Stimulated activated naive CD8-positive, alpha-beta T cell treated with anti-CD3 and anti-CD28 coated beads, Interleukin-15, amount 100 ng/mL, for 72 hours (primary cell): ENCODE measurements around the gene HNMT.
"Not testable (repeated sequence)": the region's sequence is repeated elsewhere in the genome, so short reads cannot be mapped to it uniquely, and the experiment has no call there.

Source experiments
- ATAC-seq: fragments of 150-1000 bp; cut with Tn5 transposase; 2 replicates; pipeline ENCODE4 v1.10.0; 2021; ENCODE audit warnings: mild to moderate bottlenecking, moderate library complexity
- DNase-seq, 2 donors: peaks; one replicate each; pipeline ENCODE4 v3.0.0; 2021 to 2022
- H3K27ac Mint-ChIP-seq, 2 donors: one replicate each; pipeline ENCODE4 v1.8.0; 2022; ENCODE audit warnings: mild to moderate bottlenecking in 2 of 2, mixed read lengths in 2 of 2, moderate library complexity in 2 of 2
- H3K27me3 Mint-ChIP-seq: one replicate; pipeline ENCODE4 v1.8.0; 2022; ENCODE audit warnings: mixed read lengths
- H3K4me1 Mint-ChIP-seq: one replicate; pipeline ENCODE4 v1.8.0; 2022; ENCODE audit warnings: mild to moderate bottlenecking, mixed read lengths
- H3K4me3 Mint-ChIP-seq, 2 donors: one replicate each; pipeline ENCODE4 v1.8.0; 2022; ENCODE audit warnings: mild to moderate bottlenecking in 2 of 2, mixed read lengths in 2 of 2, moderate library complexity in 1 of 2
- H3K9me3 Mint-ChIP-seq, 2 donors: one replicate each; pipeline ENCODE4 v1.8.0; 2022; ENCODE audit warnings: mixed read lengths in 2 of 2

The HNMT gene

DNA sequence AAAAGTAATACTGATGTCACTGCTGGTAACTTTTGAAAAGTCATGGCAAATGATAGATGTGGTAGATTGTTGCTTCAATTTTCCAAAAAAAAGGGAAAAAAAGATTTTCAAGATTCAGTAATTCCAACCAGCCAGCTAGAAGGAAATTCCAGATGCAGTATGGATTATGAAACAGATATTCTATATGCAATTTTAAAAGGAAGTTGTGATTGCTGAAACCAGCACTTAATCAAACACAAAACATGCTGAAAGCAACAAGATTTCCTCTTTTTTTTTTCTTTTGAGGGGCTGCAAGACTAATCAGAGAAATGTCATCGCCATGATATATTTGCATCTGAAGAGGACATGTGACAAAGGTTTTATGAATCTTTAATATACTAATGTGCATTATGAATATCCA, 5.1 kb upstream of the HNMT start:
- no peak overlapping the region for H3K27ac Mint-ChIP-seq
- no peak overlapping the region for H3K4me3 Mint-ChIP-seq
- H3K27me3 Mint-ChIP-seq, result peaks cover 7% of the 10 kb centered on the region
- ATAC-seq (no peak), DNase-seq (no peak)
- no peaks in the 10 kb centered on the region for H3K4me1 Mint-ChIP-seq
- no peaks in the 10 kb centered on the region for H3K9me3 Mint-ChIP-seq

DNA sequence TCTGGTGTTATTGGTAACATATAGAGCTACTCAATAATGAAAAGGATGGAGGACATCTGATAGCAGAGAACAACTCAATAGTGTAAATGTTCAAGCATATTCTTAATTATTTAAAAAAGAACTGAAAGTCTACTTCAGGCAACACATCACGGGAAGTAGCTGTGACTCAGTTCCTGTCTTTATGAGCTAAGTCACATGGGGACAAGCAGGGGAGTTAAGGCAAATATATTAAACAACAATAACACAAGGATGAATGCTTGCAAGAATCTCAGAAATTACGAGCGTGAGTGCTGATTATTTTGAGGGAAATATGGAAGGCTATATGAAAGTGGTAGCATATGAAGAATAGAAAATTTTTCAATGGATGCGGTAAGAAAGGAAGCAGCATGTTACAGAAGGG, 4.0 kb upstream of the HNMT start:
- H3K27me3 Mint-ChIP-seq, result peaks cover 7% of the 10 kb centered on the region
- no peak for ATAC-seq
- no peaks in the 10 kb centered on the region for H3K9me3 Mint-ChIP-seq
- DNase-seq, result no peak
- H3K4me3 Mint-ChIP-seq, result no peak overlapping the region
- H3K27ac Mint-ChIP-seq, result no peak overlapping the region
- H3K4me1 Mint-ChIP-seq, result no peaks in the 10 kb centered on the region

DNA sequence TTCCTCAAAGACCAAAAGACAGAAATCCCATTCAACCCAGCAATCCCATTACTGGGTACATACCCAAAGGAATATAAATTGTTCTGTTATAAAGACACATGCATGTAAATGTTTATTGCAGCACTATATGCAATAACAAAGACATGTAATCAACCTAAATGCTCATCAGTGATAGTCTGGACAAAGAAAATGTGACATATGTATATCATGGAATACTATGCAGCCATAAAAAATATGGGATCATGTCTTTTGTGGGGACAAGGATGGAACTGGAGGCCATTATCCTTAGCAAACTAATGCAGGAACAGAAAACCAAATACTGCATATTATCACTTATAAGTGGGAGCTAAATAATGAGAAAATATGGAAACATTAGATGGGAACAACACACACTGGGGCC, 2.7 kb upstream of the HNMT start:
- no peak overlapping the region for H3K4me3 Mint-ChIP-seq
- no peaks in the 10 kb centered on the region for H3K4me1 Mint-ChIP-seq
- H3K9me3 Mint-ChIP-seq, result no peaks in the 10 kb centered on the region
- ATAC-seq (no peak), DNase-seq (no peak)
- peaks cover 9% of the 10 kb centered on the region for H3K27me3 Mint-ChIP-seq
- H3K27ac Mint-ChIP-seq, result no peak overlapping the region

DNA sequence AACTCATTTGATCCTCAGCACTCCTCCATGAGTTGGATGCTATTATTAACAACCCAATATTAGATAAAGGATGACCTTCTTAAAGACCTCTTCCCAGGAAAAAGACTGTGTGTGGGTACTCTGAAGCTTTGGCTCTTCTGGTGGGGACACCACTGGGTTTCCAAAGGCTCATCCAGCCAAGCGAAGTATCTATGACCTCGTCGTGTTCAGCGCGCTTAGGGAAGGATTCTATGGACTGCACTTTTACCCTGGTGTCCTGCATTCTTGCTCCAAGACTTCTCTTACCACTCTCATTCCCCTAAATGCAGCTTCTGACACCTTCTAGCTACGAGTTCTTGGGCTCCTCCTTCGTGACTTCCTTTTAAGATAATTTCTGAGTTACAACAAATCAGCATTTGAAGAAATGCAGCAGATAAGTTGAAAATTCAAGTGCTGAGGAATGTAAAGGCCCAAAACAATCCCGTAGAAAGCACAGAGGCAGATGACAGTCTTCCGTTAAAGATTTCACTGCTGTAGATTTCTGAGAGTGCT, 673 bp upstream of the HNMT start:
- no peak overlapping the region for H3K4me3 Mint-ChIP-seq
- H3K27me3 Mint-ChIP-seq, result peaks cover 10% of the 10 kb centered on the region
- H3K27ac Mint-ChIP-seq, result no peak overlapping the region

DNA sequence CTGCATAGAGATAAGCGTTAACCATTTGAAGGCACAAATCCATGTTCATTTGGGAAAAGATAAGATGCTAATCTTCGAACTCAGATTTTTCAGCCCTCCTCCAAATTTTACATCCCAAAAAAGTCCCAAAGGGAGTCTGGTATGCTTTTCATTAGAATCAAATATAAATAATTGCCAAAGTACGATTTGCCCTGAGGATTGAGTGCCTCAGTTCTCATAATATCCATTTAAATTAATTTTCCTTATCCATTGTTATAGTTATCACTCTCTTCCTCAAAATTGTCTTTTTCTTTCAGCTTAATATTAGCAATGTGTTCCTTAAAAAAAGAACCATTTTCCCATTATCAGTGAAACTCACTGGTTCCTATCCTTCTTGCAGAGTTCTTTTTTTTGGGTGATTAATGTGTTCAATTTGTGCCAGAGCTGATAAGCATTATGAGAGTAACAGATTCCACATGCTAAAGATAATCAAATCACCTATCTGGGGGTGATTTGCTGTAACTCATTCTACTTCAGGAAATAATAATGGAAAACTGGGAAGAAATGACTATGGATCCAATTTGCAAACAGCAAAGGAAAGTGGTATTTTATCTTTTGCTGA, 686 bp downstream of the HNMT start:
- ATAC-seq (no peak), DNase-seq (no peak)
- Mint-ChIP-seq H3K27me3 (peaks cover 23% of the 10 kb centered on the region), H3K9me3 (no peaks in the 10 kb centered on the region), H3K4me3 (no peak overlapping the region), H3K4me1 (no peaks in the 10 kb centered on the region), H3K27ac (no peak overlapping the region)

More for the DNA sequence above, 673 bp upstream of the HNMT start:
- no peak for DNase-seq
- ATAC-seq, result no peak
- H3K9me3 Mint-ChIP-seq, result no peaks in the 10 kb centered on the region
- H3K4me1 Mint-ChIP-seq, result no peaks in the 10 kb centered on the region

DNA sequence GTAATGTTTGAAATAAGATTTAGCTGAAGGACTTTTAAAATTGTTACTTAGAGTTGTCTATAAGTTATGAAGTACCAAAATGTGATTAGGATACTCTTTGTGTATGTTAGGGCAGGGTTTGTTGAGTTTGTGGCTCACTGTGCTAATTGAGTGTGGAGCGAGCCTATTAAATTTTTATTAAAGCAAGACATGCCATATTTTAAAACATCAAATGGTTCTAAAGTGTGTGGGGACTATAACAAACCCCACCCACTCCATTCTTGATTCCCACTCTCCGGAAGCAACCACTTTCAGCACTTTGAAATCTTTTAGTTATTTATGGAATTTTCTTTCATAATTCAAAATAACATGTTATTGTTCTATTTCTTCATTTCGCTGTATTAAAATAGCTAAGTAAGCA, 1.8 kb downstream of the HNMT start:
- H3K27ac Mint-ChIP-seq, result no peak overlapping the region
- no peaks in the 10 kb centered on the region for H3K4me1 Mint-ChIP-seq
- H3K9me3 Mint-ChIP-seq, result no peaks in the 10 kb centered on the region
- ATAC-seq, result no peak
- H3K27me3 Mint-ChIP-seq, result peaks cover 23% of the 10 kb centered on the region
- no peak for DNase-seq
- H3K4me3 Mint-ChIP-seq, result no peak overlapping the region

DNA sequence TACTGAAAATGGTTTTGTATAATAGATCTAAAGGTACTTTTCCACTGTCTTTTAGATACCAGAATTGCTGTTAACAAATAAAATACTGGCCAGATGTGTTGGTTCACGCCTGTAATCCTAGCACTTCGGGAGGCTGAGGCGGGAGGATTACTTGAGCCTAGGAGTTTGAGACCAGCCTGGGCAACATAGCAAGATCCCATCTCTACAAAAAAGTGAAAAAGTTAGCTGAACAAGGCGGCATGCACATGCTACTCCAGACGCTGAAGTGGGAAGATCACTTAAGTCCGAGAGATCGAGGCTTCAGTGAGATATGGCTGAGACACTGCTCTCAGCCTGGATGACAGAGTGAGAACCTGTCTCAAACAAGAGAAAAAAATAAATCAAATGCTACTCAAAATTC, 2.8 kb downstream of the HNMT start:
- Mint-ChIP-seq H3K27ac (no peak overlapping the region), H3K4me3 (no peak overlapping the region), H3K4me1 (no peaks in the 10 kb centered on the region), H3K9me3 (no peaks in the 10 kb centered on the region), H3K27me3 (peaks cover 23% of the 10 kb centered on the region)
- ATAC-seq, result no peak
- DNase-seq, result no peak

DNA sequence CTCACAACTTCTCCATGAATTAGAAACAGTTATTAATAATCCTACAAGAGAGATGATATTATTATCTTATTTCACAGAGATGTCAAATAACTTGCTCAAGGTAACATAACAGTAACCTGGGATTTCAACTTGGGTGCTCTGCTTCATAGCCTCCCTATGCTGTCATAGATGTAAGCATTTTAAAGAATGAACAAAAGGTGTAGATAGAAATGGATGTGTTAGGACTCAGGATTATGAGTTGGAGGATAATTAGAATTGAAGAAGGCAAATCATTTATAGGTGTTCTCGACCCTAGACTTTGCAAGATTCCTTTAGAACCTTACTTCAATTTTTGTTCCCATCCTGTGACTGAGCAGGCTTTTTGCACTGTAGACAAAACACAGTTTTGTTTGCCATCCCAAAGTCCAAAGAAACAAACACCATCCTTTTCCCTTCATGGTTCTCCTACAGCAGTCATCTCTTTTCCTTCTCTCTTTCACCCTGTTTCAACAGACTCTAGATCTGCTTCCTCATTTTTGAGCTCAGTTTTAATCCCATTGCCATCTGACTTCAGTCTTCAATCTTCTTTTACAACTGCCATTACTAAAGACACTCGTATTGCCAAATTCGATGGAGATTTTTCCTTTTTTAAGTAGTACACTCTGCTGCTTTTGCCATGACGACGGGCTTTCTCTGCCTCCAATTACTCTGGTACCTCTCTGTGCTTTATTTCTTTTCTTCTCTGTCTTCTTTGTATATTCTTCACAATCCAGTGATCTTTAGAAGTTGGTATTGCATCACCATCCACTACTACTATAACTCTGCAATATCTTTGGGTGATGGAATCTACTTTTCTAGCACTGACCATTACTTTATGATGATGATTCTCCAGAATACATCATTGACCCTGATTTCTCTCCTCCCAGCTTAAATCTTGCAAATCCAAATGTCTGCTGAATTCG, 4.5 kb downstream of the HNMT start:
- ATAC-seq (no peak), DNase-seq (no peak)
- no peak overlapping the region for H3K4me3 Mint-ChIP-seq
- H3K27me3 Mint-ChIP-seq, result peaks cover 23% of the 10 kb centered on the region
- H3K9me3 Mint-ChIP-seq, result no peaks in the 10 kb centered on the region
- no peaks in the 10 kb centered on the region for H3K4me1 Mint-ChIP-seq
- H3K27ac Mint-ChIP-seq, result no peak overlapping the region

DNA sequence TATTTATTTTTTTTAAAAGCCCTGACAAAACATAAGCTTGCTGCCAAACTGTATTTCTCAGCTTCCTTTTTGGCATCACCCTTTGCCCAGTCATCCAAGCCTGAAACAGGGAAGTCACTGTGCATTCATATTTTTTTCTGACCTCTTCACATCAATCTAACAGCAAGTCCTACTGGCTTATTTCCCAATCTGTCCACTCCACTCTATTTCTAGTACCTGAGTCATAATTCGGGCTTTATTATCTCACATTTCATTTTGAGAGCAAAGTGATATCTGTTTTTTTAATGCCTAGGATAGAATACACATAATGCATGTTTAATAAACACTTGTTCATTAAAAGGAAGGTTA, 5.1 kb downstream of the HNMT start:
- ATAC-seq (no peak), DNase-seq (no peak)
- Mint-ChIP-seq H3K4me3 (no peak overlapping the region), H3K27ac (no peak overlapping the region), H3K9me3 (no peaks in the 10 kb centered on the region), H3K4me1 (no peaks in the 10 kb centered on the region), H3K27me3 (peaks cover 23% of the 10 kb centered on the region)

DNA sequence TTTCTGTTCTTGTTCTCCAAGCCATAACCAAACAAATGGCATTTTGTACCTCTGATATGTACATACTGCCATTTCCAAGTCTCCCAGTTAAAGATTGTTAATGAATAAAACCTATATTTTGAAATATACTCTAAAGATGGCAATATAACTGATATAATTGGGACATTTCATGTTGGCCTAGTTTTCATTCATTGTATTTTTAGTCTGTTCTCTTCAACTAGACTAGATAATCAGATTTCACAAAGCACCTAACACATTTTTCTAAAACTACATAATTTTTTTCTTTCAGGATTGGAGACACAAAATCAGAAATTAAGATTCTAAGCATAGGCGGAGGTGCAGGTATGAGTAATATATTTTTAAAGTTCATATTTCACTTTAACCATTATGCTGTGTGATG, 5.6 kb downstream of the HNMT start:
- ATAC-seq, result no peak
- H3K4me1 Mint-ChIP-seq, result no peaks in the 10 kb centered on the region
- no peak overlapping the region for H3K4me3 Mint-ChIP-seq
- H3K27ac Mint-ChIP-seq, result no peak overlapping the region
- H3K27me3 Mint-ChIP-seq, result peaks cover 23% of the 10 kb centered on the region
- DNase-seq, result no peak
- H3K9me3 Mint-ChIP-seq, result no peaks in the 10 kb centered on the region

DNA sequence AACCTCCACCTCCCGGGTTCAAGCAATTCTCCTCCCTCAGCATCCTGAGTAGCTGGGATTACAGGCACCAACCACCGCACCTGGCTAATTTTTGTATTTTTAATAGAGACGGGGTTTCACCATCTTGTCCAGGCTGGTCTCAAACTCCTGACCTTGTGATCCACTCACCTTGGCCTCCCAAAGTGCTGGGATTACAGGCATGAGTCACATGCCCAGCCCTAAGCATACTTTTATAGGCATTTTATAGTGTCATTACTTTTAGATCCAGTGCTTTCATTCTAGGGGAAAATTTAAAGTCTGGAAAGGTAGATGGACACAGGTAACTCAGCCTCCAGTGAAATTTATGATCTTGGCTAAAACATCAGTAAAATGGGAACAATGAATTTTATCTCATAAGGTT, 7.0 kb downstream of the HNMT start:
- not testable (repeated sequence) for H3K9me3 Mint-ChIP-seq, H3K4me1 Mint-ChIP-seq, H3K4me3 Mint-ChIP-seq, DNase-seq, ATAC-seq, H3K27ac Mint-ChIP-seq
- peaks cover 23% of the 10 kb centered on the region for H3K27me3 Mint-ChIP-seq

DNA sequence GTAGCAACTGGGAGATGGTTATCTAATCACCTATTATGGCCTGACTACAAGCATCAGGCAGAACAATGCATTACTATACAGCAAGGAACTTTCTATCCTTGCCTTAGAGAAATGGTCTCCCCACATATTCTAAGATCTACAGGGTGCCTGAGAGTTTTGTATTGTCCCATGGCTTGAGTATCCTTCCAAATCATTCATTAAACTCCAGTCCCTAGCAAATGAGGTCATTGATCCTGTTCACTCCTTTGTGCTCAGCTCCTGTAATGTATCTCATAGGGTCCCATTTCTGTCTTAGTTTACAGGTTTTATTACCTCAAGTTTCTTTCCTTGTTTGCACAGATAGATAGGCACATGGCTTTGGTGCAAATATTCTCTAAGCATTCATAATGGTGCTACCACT, 9.0 kb downstream of the HNMT start:
- Mint-ChIP-seq H3K4me3 (no peak overlapping the region), H3K9me3 (no peaks in the 10 kb centered on the region), H3K27ac (no peak overlapping the region), H3K4me1 (no peaks in the 10 kb centered on the region), H3K27me3 (peaks cover 24% of the 10 kb centered on the region)
- ATAC-seq (no peak), DNase-seq (no peak)

DNA sequence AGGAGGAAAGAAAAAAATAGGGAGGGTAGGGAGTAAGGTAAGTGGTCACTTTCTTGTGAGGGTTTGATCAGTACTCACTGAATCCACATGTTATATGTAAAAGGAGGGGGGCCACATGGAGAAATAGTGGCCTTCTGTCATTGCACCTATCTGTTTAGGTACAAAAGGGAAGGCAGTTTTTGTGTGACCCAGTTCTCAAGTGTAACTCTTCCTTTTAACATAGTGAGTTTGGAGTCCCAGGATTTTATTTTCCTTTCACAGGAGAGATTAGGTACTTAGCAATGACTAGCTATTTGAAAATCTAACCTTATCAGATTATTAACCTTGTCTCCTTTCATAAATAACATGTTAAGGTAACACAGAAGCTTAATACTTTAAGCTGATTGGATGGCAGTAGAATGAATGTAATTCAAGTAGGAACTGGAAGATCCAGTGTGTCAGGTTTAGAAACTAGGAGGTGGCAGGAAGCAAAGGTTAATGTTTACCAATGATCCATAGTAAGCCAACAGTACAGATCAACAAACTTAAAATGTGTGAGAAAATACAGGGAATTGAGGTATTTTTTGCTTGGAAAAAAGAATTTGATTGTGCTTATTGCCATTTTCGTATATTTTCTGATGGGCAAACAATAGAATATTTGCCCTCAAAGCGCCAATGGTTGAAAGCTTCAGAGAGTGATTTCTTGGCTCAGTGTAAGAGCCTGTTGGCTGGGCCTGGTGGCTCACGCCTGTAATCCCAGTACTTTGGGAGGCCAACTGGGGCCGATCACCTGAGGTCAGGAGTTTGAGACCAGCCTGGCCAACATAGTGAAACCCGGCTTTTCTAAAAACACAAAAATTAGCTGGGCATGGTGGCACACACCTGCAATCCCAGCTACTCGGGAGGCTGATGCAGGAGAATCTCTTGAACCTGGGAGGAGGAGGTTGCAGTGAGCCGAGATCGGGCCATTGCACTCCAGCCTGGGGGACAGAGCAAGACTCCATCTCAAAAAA, 11.3 kb downstream of the HNMT start:
- Mint-ChIP-seq H3K9me3 (no peaks in the 10 kb centered on the region), H3K4me3 (no peak overlapping the region), H3K27ac (no peak overlapping the region), H3K4me1 (no peaks in the 10 kb centered on the region), H3K27me3 (peaks cover 9% of the 10 kb centered on the region)
- DNase-seq (no peak), ATAC-seq (no peak)

DNA sequence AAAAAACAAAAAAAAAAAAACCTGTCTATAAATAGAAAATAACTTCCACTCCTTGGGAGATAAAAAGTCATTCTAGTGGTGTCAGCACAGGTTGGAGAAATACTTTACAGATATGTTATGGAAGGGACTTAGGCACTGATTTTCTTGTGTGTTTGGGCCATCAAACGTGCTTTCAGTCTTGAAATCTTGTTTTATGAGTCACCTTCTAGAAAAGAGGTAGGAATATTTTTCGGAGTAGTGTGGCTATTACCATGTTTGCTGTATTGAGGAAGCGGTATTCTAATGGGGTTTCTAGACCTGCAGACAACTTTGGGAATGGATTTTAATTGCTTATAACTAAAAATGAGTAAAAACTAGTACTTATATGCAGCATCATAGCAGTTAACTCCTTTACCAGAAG, 12.0 kb downstream of the HNMT start:
- DNase-seq (no peak), ATAC-seq (no peak)
- Mint-ChIP-seq H3K9me3 (no peaks in the 10 kb centered on the region), H3K27ac (no peak overlapping the region), H3K4me1 (no peaks in the 10 kb centered on the region), H3K27me3 (peaks cover 9% of the 10 kb centered on the region), H3K4me3 (no peak overlapping the region)

DNA sequence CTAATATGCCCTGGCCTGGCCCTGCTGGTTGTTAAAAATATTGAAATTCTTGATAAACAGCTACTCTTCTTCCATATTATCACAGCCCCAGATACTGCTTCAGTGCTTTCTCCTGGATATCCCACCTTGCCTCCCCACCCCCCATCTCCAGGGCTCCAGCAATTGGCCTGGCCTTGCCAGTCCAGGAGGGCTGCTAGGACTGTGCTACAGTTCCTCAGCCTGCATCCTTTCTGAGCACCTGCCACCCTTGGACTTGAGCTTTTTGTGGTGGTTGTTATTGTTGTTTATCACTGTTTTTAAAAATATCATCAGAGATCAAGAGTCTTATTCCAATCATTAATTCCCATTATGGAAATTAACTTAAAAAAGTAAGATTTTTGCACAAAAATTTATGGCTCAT, 13.5 kb downstream of the HNMT start:
- no peak overlapping the region for H3K4me3 Mint-ChIP-seq
- ATAC-seq (no peak), DNase-seq (no peak)
- H3K4me1 Mint-ChIP-seq, result no peaks in the 10 kb centered on the region
- H3K27me3 Mint-ChIP-seq, result peaks cover 9% of the 10 kb centered on the region
- no peaks in the 10 kb centered on the region for H3K9me3 Mint-ChIP-seq
- no peak overlapping the region for H3K27ac Mint-ChIP-seq
